GM12801 (cell line): Measurements from ENCODE around the gene GBE1.

Source experiments
- TF ChIP-seq, protein P1 (sequence below): IDR thresholded peaks from one replicate; pipeline ENCODE4 v1.5.1; 2011; ENCODE audit warnings: control low read depth; ENCODE audit not compliant: insufficient read length; ENCODE audit errors: extremely low read depth

GBE1 gene

DNA sequence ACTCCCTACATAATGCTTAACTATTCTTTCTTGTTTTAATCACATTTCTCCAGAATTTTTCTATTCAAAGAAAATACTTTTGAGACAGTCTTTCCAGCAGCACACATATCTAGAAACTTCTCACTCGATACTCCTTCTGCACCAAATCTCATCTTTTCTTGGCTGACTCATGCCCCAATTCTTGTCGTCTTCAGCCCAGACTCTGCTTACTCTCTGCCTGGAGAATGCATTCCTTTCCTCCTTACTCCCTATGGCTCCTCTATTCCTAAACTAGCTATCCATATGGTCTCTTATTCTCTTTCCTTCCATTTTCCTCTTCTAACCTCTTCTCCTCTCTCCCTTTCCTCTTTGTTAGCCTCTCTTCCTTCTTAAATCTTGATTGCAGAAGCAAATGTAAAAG, 158.7 kb downstream of the GBE1 start:
- TF ChIP-seq, protein P1, sequence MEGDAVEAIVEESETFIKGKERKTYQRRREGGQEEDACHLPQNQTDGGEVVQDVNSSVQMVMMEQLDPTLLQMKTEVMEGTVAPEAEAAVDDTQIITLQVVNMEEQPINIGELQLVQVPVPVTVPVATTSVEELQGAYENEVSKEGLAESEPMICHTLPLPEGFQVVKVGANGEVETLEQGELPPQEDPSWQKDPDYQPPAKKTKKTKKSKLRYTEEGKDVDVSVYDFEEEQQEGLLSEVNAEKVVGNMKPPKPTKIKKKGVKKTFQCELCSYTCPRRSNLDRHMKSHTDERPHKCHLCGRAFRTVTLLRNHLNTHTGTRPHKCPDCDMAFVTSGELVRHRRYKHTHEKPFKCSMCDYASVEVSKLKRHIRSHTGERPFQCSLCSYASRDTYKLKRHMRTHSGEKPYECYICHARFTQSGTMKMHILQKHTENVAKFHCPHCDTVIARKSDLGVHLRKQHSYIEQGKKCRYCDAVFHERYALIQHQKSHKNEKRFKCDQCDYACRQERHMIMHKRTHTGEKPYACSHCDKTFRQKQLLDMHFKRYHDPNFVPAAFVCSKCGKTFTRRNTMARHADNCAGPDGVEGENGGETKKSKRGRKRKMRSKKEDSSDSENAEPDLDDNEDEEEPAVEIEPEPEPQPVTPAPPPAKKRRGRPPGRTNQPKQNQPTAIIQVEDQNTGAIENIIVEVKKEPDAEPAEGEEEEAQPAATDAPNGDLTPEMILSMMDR, result no peak

DNA sequence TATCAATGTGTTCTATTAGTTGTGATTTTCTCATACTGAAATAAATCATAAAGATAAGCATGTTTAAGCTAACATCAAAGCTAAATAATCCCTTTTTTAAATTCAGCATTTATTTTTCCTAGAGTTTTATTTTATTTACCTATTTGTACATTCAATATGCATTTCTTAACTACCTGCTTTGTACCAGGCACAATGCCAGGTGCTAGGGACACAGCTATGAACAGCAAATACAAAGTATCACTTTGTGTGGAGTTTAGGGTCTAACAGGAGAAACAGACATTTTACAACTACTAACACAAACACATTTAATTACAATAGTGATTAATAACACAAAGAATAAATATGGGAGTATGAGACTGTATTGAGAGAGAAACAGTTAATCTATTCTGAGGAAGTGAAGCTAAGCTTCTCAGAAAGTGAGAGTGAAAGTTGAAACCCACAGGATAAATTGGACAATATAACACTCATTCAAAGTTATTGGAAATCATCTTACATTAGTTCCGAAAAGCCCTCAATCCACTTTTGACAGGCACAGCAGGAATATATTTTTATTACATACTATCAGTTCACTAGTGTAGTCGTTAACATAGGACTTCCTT, 159.6 kb downstream of the GBE1 start:
- TF ChIP-seq, protein P1, result no peak

DNA sequence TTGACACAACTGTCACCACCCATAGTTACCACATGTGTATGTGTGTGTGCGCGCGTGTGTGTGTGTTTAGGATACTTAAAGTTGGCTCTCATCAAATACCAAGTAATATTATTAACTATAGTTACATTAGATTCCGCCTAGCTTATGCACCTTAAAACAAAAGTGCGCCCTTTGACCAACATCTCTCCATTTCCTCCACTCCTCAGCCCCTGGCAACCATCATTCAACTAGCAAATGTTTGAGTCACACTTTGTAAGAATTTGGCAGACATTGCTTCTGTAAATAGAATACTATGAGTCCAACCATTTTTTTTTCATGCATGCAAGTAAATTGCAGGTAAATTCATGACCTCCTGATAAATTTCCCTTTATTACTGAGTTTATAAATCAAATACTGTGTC, 169.3 kb downstream of the GBE1 start:
- TF ChIP-seq, protein P1, result no peak

DNA sequence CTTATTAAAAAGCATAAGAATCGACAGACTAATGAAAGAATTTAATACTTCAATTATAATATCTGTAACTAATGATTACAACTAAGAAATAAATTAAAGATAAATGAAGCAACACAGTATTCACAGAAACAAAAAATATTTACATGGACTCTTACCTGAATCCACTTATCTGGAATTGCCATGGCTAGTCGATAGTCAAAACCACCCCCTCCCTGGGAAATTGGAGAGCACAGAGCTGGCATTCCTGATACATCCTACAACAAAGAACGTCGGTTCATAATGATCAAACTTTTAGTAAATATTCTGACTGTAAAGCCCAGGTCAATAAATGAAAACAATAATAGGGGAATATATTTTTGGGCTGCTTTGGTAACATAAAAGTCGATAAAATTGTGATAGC, 175.5 kb downstream of the GBE1 start:
- TF ChIP-seq, protein P1, result no peak

DNA sequence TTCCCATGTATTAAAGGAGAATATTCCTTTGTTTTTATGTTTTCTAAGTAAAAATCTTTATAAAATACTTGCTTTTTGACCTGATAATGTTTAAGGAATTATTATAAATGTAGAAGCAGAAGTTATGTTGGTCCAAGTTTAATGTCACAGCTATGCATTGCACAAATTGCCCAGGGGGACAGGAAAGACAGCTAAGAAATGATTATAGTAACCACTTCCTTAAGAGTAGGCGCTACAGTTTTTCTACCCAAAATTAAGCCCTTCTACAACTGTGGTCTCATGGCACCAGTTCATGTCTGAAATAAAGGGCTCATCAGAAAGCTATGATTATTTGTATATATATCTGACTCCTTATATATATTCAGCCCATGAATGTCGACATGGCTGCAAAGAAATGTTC, 176.4 kb downstream of the GBE1 start:
- TF ChIP-seq, protein P1, result no peak

DNA sequence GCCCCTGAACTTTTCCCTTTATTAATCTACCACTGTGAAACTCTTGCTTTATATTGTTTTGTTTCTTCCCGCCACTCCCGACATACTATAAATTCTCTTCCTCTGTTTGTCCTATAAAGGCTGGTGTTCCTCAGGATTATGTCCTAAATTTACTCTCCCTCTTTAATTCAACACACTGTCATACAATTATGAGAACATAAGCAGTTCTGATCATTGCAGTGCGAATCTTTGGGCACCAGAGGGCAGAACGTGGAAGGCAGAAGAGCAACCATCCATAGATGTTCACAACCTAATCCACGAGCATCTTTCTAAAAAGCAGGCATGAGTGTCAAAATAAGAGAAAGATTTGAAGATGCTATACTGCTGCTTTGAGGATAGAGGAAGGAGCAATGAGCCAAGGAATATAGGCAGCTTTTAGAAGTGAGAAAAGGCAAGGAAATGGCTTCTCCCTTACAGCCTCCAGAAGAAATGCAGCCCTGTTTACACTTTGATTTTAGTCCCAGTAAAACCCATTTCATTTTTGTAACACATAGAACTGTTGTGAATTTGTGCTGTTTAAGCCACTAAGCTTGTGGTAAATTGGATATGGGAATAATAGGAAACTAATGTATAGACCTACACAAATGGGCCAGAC, 179.4 kb downstream of the GBE1 start:
- TF ChIP-seq, protein P1, result no peak

DNA sequence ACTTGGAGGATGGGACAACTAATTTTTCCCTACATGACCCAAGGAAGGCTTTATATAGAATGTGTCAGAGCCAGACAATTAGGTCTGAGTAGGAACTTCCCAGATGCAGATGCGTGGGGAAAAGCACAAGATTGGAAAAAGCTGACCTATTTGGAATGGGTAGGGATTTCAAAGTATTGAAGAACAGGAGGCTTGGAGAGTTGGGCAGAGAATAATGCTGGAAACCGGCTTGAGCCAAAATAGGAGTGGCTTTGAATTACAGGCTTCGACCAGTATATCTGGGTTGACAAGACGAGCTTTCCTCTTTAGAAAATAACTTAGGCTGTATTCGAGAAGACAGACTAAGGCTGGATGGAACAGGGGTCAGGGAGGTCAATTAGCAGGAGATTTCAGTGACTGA, 181.1 kb downstream of the GBE1 start:
- TF ChIP-seq, protein P1, result no peak
